SH-SY5Y (cell line): ENCODE data around the gene DCP2.

Experiments
- GATA2 ChIP-seq: IDR thresholded peaks from 2 replicates; pipeline ENCODE4 v1.6.1; 2011; ENCODE audit warnings: mild to moderate bottlenecking, low read depth, low read length
- GATA3 ChIP-seq: IDR thresholded peaks from 2 replicates; pipeline ENCODE4 v1.6.1; 2011; ENCODE audit warnings: low read depth, mild to moderate bottlenecking, low read length, moderate library complexity

- TF ChIP-seq GATA3 (no peak), GATA2 (no peak)
Observed at GRCh38 chr5:112951124-112951702, 25.4 kb upstream of the DCP2 start.
